ENCODE measurements around the gene PTPRU.

Gene PTPRU

DNA sequence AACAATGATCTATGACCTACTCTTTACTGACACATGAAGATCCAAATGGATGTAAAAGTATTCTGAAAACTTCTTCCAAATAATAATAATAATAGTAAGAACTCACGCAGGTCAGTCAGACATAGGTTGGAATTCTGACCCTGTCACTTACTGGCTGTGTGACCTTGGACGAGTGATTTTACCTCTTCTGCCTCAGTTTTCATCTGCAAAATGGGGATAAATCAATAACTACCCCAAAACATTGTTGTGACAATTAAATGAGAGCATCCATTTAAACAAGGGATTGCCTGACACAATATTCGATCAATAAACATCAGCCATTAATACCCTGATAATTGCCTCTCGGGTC lies 6.1 kb upstream of the PTPRU start:
- H3K4me1 ChIP-seq (ENCODE audit: insufficient read depth, low read length, poor library complexity, severe bottlenecking), result peaks cover 8% of the 10 kb centered on the region
- TF ChIP-seq, protein P1, sequence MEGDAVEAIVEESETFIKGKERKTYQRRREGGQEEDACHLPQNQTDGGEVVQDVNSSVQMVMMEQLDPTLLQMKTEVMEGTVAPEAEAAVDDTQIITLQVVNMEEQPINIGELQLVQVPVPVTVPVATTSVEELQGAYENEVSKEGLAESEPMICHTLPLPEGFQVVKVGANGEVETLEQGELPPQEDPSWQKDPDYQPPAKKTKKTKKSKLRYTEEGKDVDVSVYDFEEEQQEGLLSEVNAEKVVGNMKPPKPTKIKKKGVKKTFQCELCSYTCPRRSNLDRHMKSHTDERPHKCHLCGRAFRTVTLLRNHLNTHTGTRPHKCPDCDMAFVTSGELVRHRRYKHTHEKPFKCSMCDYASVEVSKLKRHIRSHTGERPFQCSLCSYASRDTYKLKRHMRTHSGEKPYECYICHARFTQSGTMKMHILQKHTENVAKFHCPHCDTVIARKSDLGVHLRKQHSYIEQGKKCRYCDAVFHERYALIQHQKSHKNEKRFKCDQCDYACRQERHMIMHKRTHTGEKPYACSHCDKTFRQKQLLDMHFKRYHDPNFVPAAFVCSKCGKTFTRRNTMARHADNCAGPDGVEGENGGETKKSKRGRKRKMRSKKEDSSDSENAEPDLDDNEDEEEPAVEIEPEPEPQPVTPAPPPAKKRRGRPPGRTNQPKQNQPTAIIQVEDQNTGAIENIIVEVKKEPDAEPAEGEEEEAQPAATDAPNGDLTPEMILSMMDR (conservative IDR thresholded peaks at IDR 0.05; ENCODE audit: low read length), result no peak
- no peak for TF ChIP-seq EZH2phosphoT487 (IDR thresholded peaks at IDR 0.05; ENCODE audit: borderline replicate concordance)
- no peaks in the 10 kb centered on the region for H3K27me3 ChIP-seq (ENCODE audit: insufficient read depth, low read length, poor library complexity, severe bottlenecking)
- peaks cover 9% of the 10 kb centered on the region for H3K79me2 ChIP-seq (ENCODE audit: insufficient read depth, low read length)
- no peaks in the 10 kb centered on the region for H3K9me2 ChIP-seq (replicated peaks; ENCODE audit: low read depth, low read length)
- peak overlapping the region; percentile 81 for H3K4me3 ChIP-seq (ENCODE audit: low read length, poor library complexity, severe bottlenecking)
- peak overlapping the region; percentile 80 for H3K9ac ChIP-seq (ENCODE audit: low read depth, low read length, poor library complexity, severe bottlenecking)
- H3F3A ChIP-seq (ENCODE audit: low read depth), result no peaks in the 10 kb centered on the region
- H3K9me3 ChIP-seq (ENCODE audit: insufficient read depth, low read depth, low read length), result no peaks in the 10 kb centered on the region
- H2AFZ ChIP-seq (ENCODE audit: low read length), result peak overlapping the region; percentile 93
- no peaks in the 10 kb centered on the region for H3K36me3 ChIP-seq (ENCODE audit: insufficient read depth, low read length)
- peak overlapping the region; percentile 67 for H3K4me2 ChIP-seq (ENCODE audit: low read depth, low read length, poor library complexity, severe bottlenecking)
- H4K20me1 ChIP-seq (ENCODE audit: insufficient read depth, low read length, poor library complexity, severe bottlenecking), result no peaks in the 10 kb centered on the region

DNA sequence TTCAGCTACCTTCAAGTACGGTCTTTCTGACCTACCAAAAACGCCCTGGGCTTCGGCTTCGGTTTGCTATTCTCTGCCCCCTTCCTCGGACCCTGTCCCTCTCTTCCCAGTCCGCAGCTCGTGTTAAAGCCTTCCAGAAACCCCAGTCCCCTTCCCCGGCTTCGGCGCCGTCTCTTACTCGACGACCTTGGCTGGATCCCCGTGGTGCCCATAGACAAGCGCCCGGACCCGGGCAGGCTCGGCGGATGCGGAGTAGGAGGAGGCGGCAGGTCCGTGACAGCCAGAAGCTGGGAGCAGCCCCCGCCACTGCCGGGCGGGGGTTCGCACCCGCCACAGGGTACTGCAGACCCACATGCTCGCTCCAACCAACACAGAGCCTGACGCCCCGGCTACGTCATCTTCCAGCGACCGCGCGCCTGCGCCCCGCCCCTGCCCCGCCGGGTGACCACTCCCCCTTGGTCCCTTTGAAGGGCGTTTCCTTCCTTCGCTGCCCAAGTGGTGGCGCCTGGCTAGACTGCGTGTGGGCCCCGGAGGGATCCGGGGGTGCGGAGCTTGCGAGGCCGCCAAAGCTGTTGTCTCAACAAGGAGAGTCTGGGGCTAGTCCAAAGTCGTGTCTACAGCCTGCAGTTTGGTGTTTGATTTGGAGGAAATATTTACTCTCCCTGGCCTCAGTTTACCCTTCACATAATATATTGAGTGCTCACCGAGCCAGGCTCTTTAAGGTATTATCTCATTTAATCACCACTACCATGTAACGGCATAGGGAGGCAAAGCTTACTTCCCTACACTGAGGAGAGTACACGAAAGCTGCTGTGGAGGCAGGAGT lies 5.6 kb upstream of the PTPRU start, which contains the start of gene MECR:
MECR (minus strand) TSS at position 382 of the 826 bp plus-strand sequence; CDS start at position 354, 28 bp downstream.
- Histone ChIP-seq H3K4me1 (ENCODE audit: insufficient read depth, low read length, poor library complexity, severe bottlenecking) (peaks cover 8% of the 10 kb centered on the region), H3K4me2 (ENCODE audit: low read depth, low read length, poor library complexity, severe bottlenecking) (peak within 1 kb of the TSS; percentile 67), H3K9ac (ENCODE audit: low read depth, low read length, poor library complexity, severe bottlenecking) (peak within 1 kb of the TSS; percentile 80), H3K9me3 (ENCODE audit: insufficient read depth, low read depth, low read length) (no peaks in the 10 kb centered on the region), H4K20me1 (ENCODE audit: insufficient read depth, low read length, poor library complexity, severe bottlenecking) (no peaks in the 10 kb centered on the region), H3F3A (ENCODE audit: low read depth) (no peaks in the 10 kb centered on the region), H3K4me3 (ENCODE audit: low read length, poor library complexity, severe bottlenecking) (peak within 1 kb of the TSS; percentile 81), H3K27me3 (ENCODE audit: insufficient read depth, low read length, poor library complexity, severe bottlenecking) (no peaks in the 10 kb centered on the region), H3K36me3 (ENCODE audit: insufficient read depth, low read length) (no peaks in the 10 kb centered on the region), H2AFZ (ENCODE audit: low read length) (peak within 1 kb of the TSS; percentile 93), H3K9me2 (replicated peaks; ENCODE audit: low read depth, low read length) (no peaks in the 10 kb centered on the region), H3K79me2 (ENCODE audit: insufficient read depth, low read length) (peaks cover 9% of the 10 kb centered on the region)
- TF ChIP-seq EZH2phosphoT487 (IDR thresholded peaks at IDR 0.05; ENCODE audit: borderline replicate concordance), result no peak
- TF ChIP-seq, protein P1 (conservative IDR thresholded peaks at IDR 0.05; ENCODE audit: low read length), result peak; percentile 42

DNA sequence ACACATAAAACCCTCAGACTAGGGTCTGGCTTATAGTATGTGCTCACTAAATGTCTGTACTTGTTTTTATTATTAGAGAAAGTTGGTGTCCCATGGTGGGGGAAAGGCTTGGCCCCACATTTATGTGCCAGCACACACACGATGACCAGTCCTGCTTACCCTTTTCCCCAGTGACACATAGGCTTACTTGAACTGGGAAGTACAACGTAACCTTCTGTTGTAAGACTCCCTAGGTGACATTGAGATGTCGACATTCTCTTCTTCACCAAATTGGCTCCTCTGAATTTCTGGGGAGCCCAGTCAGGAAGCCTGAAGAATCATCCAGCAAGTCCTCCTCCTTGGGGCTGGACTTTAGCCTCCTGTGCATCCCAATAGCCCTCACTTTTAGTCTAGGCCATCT lies 3.9 kb upstream of the PTPRU start:
- no peaks in the 10 kb centered on the region for H3K9me3 ChIP-seq (ENCODE audit: insufficient read depth, low read depth, low read length)
- TF ChIP-seq, protein P1 (conservative IDR thresholded peaks at IDR 0.05; ENCODE audit: low read length), result no peak
- TF ChIP-seq EZH2phosphoT487 (IDR thresholded peaks at IDR 0.05; ENCODE audit: borderline replicate concordance), result no peak
- no peaks in the 10 kb centered on the region for H3K9me2 ChIP-seq (replicated peaks; ENCODE audit: low read depth, low read length)
- no peak overlapping the region for H3K9ac ChIP-seq (ENCODE audit: low read depth, low read length, poor library complexity, severe bottlenecking)
- no peak overlapping the region for H3K4me3 ChIP-seq (ENCODE audit: low read length, poor library complexity, severe bottlenecking)
- no peaks in the 10 kb centered on the region for H4K20me1 ChIP-seq (ENCODE audit: insufficient read depth, low read length, poor library complexity, severe bottlenecking)
- H3K79me2 ChIP-seq (ENCODE audit: insufficient read depth, low read length), result peaks cover 9% of the 10 kb centered on the region
- no peaks in the 10 kb centered on the region for H3K36me3 ChIP-seq (ENCODE audit: insufficient read depth, low read length)
- H2AFZ ChIP-seq (ENCODE audit: low read length), result peak overlapping the region; percentile 18; the same call in 1 of the 2 replicates
- no peaks in the 10 kb centered on the region for H3K27me3 ChIP-seq (ENCODE audit: insufficient read depth, low read length, poor library complexity, severe bottlenecking)
- peaks cover 8% of the 10 kb centered on the region for H3K4me1 ChIP-seq (ENCODE audit: insufficient read depth, low read length, poor library complexity, severe bottlenecking)
- H3K4me2 ChIP-seq (ENCODE audit: low read depth, low read length, poor library complexity, severe bottlenecking), result no peak overlapping the region
- H3F3A ChIP-seq (ENCODE audit: low read depth), result no peaks in the 10 kb centered on the region

Data from Loucy (cell line).